ENCODE results near the gene TKFC. TPM values are rescaled to one million over a fixed set of nuclear protein-coding genes. Genes with fewer than 3 reads are reported as not detected.

Gene TKFC
- total and polyA plus RNA-seq, 9 of the 15 experiments (the other 6 are each of a cell fraction or from before 2014, with no cell fraction given) = 2.0 to 61.7 (median 28.5) TPM

DNA sequence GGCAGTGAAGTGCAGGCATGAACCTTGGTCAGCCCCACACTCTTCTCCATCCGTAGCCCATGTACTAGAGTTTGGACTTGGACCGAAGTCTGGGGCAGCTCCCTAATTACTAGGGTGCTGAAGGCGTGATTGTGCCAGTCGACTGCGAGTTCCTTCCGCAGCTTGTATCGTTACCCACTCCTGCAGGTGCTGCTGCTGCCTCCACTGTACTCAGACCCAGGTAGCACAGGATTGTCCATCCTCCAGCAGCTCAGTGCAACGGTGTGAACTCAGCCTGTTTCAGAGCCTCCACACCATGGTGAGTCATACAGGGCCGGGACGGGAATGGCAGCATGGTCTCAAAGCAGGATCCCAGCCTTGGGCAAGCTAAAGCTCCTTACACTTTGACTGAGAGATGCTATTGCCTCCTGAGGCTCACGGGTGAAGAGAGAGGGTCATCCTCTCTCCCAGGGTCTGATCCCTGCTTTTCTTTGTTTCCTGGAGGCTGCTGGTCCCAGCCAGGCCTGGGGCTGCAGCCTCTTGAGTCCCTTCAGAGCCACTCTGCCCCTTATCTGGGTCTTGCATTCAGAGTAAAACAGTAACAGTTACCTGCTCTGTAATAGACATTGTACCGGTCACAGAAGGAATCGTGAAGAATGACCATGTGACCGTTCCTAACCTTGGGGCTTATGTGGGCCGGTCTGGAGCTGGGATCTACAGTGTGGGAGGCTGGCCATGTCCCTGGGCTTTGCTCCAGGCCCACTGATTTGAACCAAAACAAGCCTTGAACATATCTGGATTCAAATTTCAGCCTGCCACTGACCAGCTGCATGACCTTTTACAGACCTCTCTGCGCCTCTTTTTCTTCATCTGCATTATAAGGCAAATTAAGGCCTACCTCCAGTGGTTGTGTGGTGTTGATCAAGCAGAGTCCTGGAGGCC lies 1.7 kb downstream of the TKFC start (continued):
- TF ChIP-seq SMAD1 (IDR thresholded peaks at IDR 0.05; ENCODE audit: low read depth, low read length, partially characterized antibody) (no peak), ZNF3 (CRISPR knock-in tag; IDR thresholded peaks at IDR 0.05) (no peak), NR2C2 (CRISPR knock-in tag; IDR thresholded peaks at IDR 0.05) (no peak), NR2C2 (tag; IDR thresholded peaks at IDR 0.05) (0 out of 2 replicates have a peak, but pooled peaks have one; percentile 15), ZNF766 (CRISPR knock-in tag; conservative IDR thresholded peaks at IDR 0.05) (peak; percentile 61; the same call in 1 of the 2 replicates), NR2C1 (IDR thresholded peaks at IDR 0.05) (no peak), NR2C1 (tag; IDR thresholded peaks at IDR 0.05) (no peak), CTBP1 (IDR thresholded peaks at IDR 0.05; ENCODE audit: borderline replicate concordance) (peak; percentile 40; the same call in 1 of the 2 replicates), DDX20 (tag; IDR thresholded peaks at IDR 0.05; ENCODE audit: low read depth) (no peak), DPF2 (IDR thresholded peaks at IDR 0.05) (peak; percentile 52), HDGF (IDR thresholded peaks at IDR 0.05) (no peak), CXXC5 (CRISPR knock-in tag; IDR thresholded peaks at IDR 0.05) (peak; percentile 21; the same call in 1 of the 2 replicates), EHMT2 (IDR thresholded peaks at IDR 0.05) (0 out of 2 replicates have a peak, but pooled peaks have one; percentile 25), SRSF7 (optimal IDR thresholded peaks at IDR 0.05; ENCODE audit: low read depth, low read length) (no peak), SOX6 (IDR thresholded peaks at IDR 0.05) (no peak), GATA2 (CRISPR knock-in tag; IDR thresholded peaks at IDR 0.05) (no peak)
- TF ChIP-seq, protein P1, sequence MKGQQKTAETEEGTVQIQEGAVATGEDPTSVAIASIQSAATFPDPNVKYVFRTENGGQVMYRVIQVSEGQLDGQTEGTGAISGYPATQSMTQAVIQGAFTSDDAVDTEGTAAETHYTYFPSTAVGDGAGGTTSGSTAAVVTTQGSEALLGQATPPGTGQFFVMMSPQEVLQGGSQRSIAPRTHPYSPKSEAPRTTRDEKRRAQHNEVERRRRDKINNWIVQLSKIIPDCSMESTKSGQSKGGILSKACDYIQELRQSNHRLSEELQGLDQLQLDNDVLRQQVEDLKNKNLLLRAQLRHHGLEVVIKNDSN (CRISPR knock-in tag; IDR thresholded peaks at IDR 0.05) = peak; percentile 43; the same call in 1 of the 2 replicates
- TF ChIP-seq, protein P2, sequence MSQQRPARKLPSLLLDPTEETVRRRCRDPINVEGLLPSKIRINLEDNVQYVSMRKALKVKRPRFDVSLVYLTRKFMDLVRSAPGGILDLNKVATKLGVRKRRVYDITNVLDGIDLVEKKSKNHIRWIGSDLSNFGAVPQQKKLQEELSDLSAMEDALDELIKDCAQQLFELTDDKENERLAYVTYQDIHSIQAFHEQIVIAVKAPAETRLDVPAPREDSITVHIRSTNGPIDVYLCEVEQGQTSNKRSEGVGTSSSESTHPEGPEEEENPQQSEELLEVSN (IDR thresholded peaks at IDR 0.05; ENCODE audit: borderline replicate concordance in 1 of 2, extremely low read depth in 1 of 2, insufficient read depth in 1 of 2, insufficient read length in 1 of 2, low read depth in 1 of 2, low read length in 1 of 2, poor library complexity in 1 of 2, severe bottlenecking in 1 of 2) = peak in 1 of 2 experiments; percentile 18
- TF ChIP-seq, protein P3, sequence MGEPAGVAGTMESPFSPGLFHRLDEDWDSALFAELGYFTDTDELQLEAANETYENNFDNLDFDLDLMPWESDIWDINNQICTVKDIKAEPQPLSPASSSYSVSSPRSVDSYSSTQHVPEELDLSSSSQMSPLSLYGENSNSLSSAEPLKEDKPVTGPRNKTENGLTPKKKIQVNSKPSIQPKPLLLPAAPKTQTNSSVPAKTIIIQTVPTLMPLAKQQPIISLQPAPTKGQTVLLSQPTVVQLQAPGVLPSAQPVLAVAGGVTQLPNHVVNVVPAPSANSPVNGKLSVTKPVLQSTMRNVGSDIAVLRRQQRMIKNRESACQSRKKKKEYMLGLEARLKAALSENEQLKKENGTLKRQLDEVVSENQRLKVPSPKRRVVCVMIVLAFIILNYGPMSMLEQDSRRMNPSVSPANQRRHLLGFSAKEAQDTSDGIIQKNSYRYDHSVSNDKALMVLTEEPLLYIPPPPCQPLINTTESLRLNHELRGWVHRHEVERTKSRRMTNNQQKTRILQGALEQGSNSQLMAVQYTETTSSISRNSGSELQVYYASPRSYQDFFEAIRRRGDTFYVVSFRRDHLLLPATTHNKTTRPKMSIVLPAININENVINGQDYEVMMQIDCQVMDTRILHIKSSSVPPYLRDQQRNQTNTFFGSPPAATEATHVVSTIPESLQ (CRISPR knock-in tag; IDR thresholded peaks at IDR 0.05) = no peak
- TF ChIP-seq, protein P4, sequence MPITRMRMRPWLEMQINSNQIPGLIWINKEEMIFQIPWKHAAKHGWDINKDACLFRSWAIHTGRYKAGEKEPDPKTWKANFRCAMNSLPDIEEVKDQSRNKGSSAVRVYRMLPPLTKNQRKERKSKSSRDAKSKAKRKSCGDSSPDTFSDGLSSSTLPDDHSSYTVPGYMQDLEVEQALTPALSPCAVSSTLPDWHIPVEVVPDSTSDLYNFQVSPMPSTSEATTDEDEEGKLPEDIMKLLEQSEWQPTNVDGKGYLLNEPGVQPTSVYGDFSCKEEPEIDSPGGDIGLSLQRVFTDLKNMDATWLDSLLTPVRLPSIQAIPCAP (CRISPR knock-in tag; IDR thresholded peaks at IDR 0.05; ENCODE audit: borderline replicate concordance) = no peak
- TF ChIP-seq, protein P5, sequence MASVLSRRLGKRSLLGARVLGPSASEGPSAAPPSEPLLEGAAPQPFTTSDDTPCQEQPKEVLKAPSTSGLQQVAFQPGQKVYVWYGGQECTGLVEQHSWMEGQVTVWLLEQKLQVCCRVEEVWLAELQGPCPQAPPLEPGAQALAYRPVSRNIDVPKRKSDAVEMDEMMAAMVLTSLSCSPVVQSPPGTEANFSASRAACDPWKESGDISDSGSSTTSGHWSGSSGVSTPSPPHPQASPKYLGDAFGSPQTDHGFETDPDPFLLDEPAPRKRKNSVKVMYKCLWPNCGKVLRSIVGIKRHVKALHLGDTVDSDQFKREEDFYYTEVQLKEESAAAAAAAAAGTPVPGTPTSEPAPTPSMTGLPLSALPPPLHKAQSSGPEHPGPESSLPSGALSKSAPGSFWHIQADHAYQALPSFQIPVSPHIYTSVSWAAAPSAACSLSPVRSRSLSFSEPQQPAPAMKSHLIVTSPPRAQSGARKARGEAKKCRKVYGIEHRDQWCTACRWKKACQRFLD (CRISPR knock-in tag; IDR thresholded peaks at IDR 0.05) = no peak

Measured in K562 (cell line).